Transverse colon (tissue), 4 donors: ENCODE results near the gene ANGPTL1. TPM values are rescaled to one million over a fixed set of nuclear protein-coding genes. Genes with fewer than 3 reads are reported as not detected.

ENCODE experiments used
- DNase-seq: peaks from one replicate; pipeline ENCODE4 v3.0.0-alpha.2; 2019
- H3K27ac ChIP-seq, 4 donors: fragments of 200-600 bp; sonication (generic); 2 replicates each; pipeline ENCODE4 v1.5.1; 2016 to 2018; ENCODE audit warnings: inconsistent platforms in 4 of 4
- H3K27me3 ChIP-seq: fragments of 200-600 bp; sonication (generic); 2 replicates; pipeline ENCODE4 v1.5.1; 2017; ENCODE audit warnings: inconsistent platforms
- H3K36me3 ChIP-seq, 4 donors: fragments of 200-600 bp; sonication (generic); 2 replicates each; pipeline ENCODE4 v1.5.1; 2017 to 2019; ENCODE audit warnings: inconsistent platforms in 4 of 4
- H3K4me1 ChIP-seq, 4 donors: fragments of 200-600 bp; sonication (generic); 2 replicates each; pipeline ENCODE4 v1.5.1; 2017 to 2020; ENCODE audit warnings: inconsistent platforms in 4 of 4
- H3K4me3 ChIP-seq, 4 donors: fragments of 200-600 bp; sonication (generic); 1 replicate in 1 of 4; 2 replicates in 3 of 4; pipeline versions ENCODE4 v1.5.1 to v1.6.1; 2017 to 2019; ENCODE audit warnings: inconsistent platforms in 4 of 4
- H3K9me3 ChIP-seq, 2 donors: fragments of 200-600 bp; sonication (generic); 2 replicates each; pipeline ENCODE4 v1.5.1; 2017 to 2019; ENCODE audit warnings: inconsistent platforms in 2 of 2
- EP300 ChIP-seq: sonication (generic); formaldehyde crosslinking; IDR thresholded peaks from one replicate; pipeline ENCODE4 v1.6.1; 2017; ENCODE audit warnings: antibody characterized with exemption, low read depth
- POLR2A ChIP-seq: fragments of 450-650 bp; IDR thresholded peaks from one replicate; pipeline ENCODE4 v1.6.1; 2016; ENCODE audit warnings: antibody characterized with exemption, mild to moderate bottlenecking, moderate library complexity
- POLR2AphosphoS5 ChIP-seq, 3 donors: sonication (generic); formaldehyde crosslinking; IDR thresholded peaks; one replicate each; pipeline ENCODE4 v1.6.1; 2016; ENCODE audit warnings: antibody characterized with exemption in 3 of 3
- WGBS, 2 donors: methylation state at CpG; one replicate each; pipeline ENCODE4 v1.1.5; 2018; ENCODE audit warnings: low coverage in 1 of 2; 5-methylcytosine and 5-hydroxymethylcytosine counted together
- in situ Hi-C, 4 donors: fragments of 200-750 bp; cut with MboI; loops; one replicate each; pipeline versions ENCODE4 v1.15.0 to v1.15.1; 2017; ENCODE audit warnings: low sequenced_read_pairs in 3 of 4, low pct_ligation_motif_present in 1 of 4, low pct_unique_long_range_greater_than_20kb in 1 of 4
- intact Hi-C: fragments of 100-400 bp; cut with DNase I; formaldehyde crosslinking; loops from one replicate; pipeline ENCODE4 v1.15.1; 2023; ENCODE audit warnings: low total_unique reads
- total RNA-seq, 4 donors: library from RNA; depleted of rRNA; stranded (reverse); fragments of >200 nt; gene quantifications; one replicate each; pipeline ENCODE4 v1.1.0, GENCODE V29; 2016
- TF ChIP-seq, protein P1 (sequence below), 5 experiments: fragments of 200-600 bp in 3 of 5; fragments of 450-650 bp in 2 of 5; sonication (generic) in 3 of 5; IDR thresholded peaks; 1 replicate in 2 of 5; 2 replicates in 3 of 5; pipeline ENCODE4 v1.5.1; 2016 to 2017; ENCODE audit warnings: antibody characterized with exemption in 5 of 5, inconsistent platforms in 3 of 5, mild to moderate bottlenecking in 2 of 5, moderate library complexity in 1 of 5

ANGPTL1 gene
- total RNA-seq, 4 donors from 2014 or later: 10.8 to 29.2 (median 18.0) TPM

GRCh38 chr1:178918308-178918707 is 47.4 kb upstream of the ANGPTL1 start:
- Histone ChIP-seq H3K27ac (no peak overlapping the region), H3K4me3 (no peak overlapping the region), H3K27me3 (no peaks in the 10 kb centered on the region), H3K4me1 (peaks cover 0 to 18% (median 10%) of the 10 kb centered on the region in 4 donors), H3K36me3 (peaks cover 0 to 17% (median 0%) of the 10 kb centered on the region in 4 donors), H3K9me3 (no peaks in the 10 kb centered on the region)
- TF ChIP-seq POLR2AphosphoS5 (IDR thresholded peaks at IDR 0.05) (no peak), EP300 (no peak), POLR2A (no peak)
- TF ChIP-seq, protein P1, sequence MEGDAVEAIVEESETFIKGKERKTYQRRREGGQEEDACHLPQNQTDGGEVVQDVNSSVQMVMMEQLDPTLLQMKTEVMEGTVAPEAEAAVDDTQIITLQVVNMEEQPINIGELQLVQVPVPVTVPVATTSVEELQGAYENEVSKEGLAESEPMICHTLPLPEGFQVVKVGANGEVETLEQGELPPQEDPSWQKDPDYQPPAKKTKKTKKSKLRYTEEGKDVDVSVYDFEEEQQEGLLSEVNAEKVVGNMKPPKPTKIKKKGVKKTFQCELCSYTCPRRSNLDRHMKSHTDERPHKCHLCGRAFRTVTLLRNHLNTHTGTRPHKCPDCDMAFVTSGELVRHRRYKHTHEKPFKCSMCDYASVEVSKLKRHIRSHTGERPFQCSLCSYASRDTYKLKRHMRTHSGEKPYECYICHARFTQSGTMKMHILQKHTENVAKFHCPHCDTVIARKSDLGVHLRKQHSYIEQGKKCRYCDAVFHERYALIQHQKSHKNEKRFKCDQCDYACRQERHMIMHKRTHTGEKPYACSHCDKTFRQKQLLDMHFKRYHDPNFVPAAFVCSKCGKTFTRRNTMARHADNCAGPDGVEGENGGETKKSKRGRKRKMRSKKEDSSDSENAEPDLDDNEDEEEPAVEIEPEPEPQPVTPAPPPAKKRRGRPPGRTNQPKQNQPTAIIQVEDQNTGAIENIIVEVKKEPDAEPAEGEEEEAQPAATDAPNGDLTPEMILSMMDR (IDR thresholded peaks at IDR 0.05): no peak
- WGBS, 2 donors: 83% methylated on average over 6 of the region's 6 CpGs
- in situ Hi-C loops (loop anchor here in 1 of 4 donors (25.0 kb wide), 1 partner anchor 106 kb away; no protein-coding TSS in a partner anchor), intact Hi-C loops (no loop called here)
- DNase-seq: no peak

DNA sequence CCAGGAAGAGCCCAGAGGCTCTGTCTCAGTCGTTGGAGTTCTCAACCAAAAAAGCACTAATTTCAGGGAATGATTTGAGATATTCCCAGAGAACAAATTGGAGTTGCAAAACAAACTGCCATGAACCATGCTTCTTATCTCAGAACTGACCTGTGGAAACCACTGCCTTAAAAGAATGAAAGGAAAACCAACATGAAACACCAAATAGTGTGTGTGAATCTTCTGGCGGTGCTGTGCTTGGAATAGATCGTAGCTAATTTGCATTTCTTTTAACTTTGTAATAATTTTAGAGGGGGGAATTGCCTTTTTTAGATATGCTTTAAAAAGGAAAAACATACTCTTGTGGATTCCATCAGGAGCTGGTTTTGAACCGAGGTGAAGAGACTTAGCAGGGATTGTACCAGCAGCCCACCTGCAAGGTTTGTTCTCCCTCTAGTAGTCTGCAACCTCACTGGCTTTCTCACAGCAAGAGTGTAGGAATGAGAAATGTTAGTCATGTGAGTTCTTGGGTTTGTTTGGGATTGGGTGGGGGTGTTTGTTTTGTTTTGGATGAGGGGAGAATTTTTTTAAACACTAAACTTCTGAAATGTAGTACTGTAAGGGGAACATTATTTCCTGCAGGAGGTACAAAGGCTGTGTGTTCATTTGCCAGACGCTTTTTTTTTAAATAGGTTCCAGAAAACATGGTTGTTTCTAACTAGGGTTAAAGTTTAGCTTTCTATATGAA is 45.7 kb upstream of the ANGPTL1 start:
- Histone ChIP-seq H3K4me3 (no peak overlapping the region), H3K27me3 (no peaks in the 10 kb centered on the region), H3K27ac (no peak overlapping the region), H3K36me3 (peaks cover 0 to 17% (median 0%) of the 10 kb centered on the region in 4 donors), H3K9me3 (no peaks in the 10 kb centered on the region), H3K4me1 (peaks cover 0 to 18% (median 10%) of the 10 kb centered on the region in 4 donors)
- intact Hi-C loops: no loop called here
- DNase-seq: no peak
- WGBS, 2 donors: 76 to 92% methylated on average over 4 to 5 of the region's 5 CpGs
- in situ Hi-C loops: loop anchor here in 1 of 4 donors (25.0 kb wide), 1 partner anchor 104 kb away; no protein-coding TSS in a partner anchor
- TF ChIP-seq, protein P1 (IDR thresholded peaks at IDR 0.05): no peak
- TF ChIP-seq POLR2A (no peak), EP300 (no peak), POLR2AphosphoS5 (IDR thresholded peaks at IDR 0.05) (no peak)

GRCh38 chr1:178912597-178912996 is 41.7 kb upstream of the ANGPTL1 start:
- no peak for TF ChIP-seq POLR2AphosphoS5 (IDR thresholded peaks at IDR 0.05)
- TF ChIP-seq, protein P1 (IDR thresholded peaks at IDR 0.05): no peak
- no peak for TF ChIP-seq EP300
- no peak for TF ChIP-seq POLR2A
- in situ Hi-C loops: loop anchor here in 1 of 4 donors (25.0 kb wide), 1 partner anchor 100 kb away; no protein-coding TSS in a partner anchor
- Histone ChIP-seq H3K27me3 (no peaks in the 10 kb centered on the region), H3K4me1 (peaks cover 0 to 3% (median 0%) of the 10 kb centered on the region in 4 donors), H3K27ac (no peak overlapping the region), H3K9me3 (no peaks in the 10 kb centered on the region), H3K36me3 (peaks cover 0 to 17% (median 0%) of the 10 kb centered on the region in 4 donors), H3K4me3 (no peak overlapping the region)
- WGBS, 2 donors: 64 to 92% methylated on average over 2 of the region's 2 CpGs
- intact Hi-C loops: no loop called here
- no peak for DNase-seq

- H3K36me3 ChIP-seq: peaks cover 0 to 13% (median 0%) of the 10 kb centered on the region in 4 donors
- no peaks in the 10 kb centered on the region for H3K4me1 ChIP-seq
- H3K4me3 ChIP-seq: no peak overlapping the region
- H3K27me3 ChIP-seq: no peaks in the 10 kb centered on the region
- TF ChIP-seq EP300: no peak
- no peak for TF ChIP-seq POLR2AphosphoS5 (IDR thresholded peaks at IDR 0.05)
- TF ChIP-seq, protein P1 (IDR thresholded peaks at IDR 0.05): no peak
- no peak for TF ChIP-seq POLR2A
- no peak for DNase-seq
- intact Hi-C loops (no loop called here), in situ Hi-C loops (loop anchor here in 1 of 4 donors (25.0 kb wide), 1 partner anchor 98 kb away; no protein-coding TSS in a partner anchor)
- no peaks in the 10 kb centered on the region for H3K9me3 ChIP-seq
- no peak overlapping the region for H3K27ac ChIP-seq
- 79 to 100% methylated on average over 1 of the region's 1 CpG for WGBS, 2 donors
Observed at GRCh38 chr1:178910023-178910422, 39.1 kb upstream of the ANGPTL1 start.
